GM19193 (cell line): Measurements from ENCODE around the gene RCVRN.

Source experiments
- POLR2A ChIP-seq: IDR thresholded peaks from 4 replicates; pipeline ENCODE4 v1.6.1; 2011; ENCODE audit not compliant: insufficient read depth, insufficient read length; ENCODE audit errors: extremely low read depth

Gene RCVRN

DNA sequence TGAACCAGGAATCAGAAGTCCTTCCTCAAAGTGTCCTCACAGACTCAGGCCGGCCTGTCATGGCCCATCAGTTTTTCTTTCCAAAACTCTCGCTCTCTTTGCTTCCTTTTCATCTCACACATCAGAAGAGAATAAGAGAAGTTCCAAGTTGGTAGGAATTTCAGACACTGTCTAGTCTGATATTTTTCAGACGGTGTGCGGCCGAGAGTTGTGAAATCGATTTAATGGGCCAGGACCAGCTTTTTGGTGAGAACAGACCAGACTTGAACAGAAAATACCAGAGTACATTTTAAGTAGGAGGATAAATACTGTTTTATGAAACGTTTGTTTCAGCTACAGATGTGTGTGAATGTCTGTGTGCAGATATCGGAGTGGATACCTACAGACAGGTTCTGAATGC is 24.8 kb upstream of the RCVRN start:
- TF ChIP-seq POLR2A, result no peak

DNA sequence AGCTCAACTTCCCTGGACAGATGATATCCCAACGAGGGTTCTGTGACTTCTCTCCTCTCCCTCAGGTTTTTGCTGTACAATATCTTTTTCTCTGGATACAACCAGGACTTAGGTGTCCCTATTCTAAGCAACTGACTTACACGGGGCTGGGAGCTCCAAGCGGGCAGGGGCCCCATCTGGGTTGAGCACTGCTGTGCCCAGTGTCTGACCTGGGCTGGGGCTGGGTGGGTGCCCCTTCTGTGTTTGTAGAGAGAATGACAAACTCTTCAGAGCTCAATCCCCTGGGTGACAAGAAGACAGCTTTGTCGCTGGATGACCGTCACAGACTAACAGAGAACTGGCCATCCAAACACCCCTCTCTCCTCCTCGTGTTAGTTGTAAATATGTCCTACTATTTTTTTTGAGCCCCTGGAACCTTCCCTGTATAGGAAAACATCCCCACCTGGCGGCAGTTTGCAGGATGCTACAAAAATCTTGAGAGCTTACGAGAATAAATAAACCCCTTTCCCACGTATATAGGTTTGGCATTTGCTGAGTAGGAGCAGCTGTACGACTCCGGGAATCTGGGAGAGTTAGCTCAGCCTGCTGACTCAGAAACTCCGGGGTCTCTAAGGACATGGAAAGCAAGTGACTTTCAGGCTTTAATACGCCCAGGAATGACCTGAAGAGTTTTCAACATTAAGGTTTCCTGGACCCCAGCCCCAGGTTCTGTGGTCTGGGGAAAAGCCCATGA is 23.7 kb upstream of the RCVRN start:
- no peak for TF ChIP-seq POLR2A

DNA sequence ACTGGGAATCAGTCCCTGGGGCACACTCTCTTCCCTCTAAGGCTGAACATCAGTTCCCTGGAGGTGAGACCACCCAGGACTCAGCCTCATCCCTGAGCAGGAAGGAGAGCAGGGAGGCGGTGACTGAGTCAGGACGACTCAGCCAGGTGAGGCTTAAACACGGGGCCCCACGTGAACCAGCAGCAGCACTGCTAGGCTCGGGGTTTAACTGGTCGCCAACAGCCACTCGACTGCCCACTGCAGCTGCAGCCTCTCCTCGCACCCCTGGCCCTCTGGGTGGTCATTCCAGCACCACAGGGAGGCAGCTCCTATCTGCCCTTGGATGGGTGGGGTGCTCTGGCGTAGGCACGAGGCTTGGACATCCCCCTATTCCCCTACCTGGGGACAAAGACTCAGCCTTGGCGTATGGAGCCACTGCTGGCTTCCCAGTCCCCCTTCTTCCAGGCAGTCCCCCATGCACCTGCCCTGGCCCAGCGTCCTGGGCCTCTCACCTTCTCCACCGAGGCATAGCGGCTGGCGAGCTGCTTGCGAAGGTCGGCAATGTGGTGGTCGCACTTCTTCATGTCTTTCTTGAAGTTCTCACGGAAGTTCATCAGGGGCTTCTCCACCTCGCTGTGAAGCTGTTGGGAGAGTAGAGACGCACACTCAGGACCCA is 21.2 kb upstream of the RCVRN start:
- TF ChIP-seq POLR2A, result no peak

DNA sequence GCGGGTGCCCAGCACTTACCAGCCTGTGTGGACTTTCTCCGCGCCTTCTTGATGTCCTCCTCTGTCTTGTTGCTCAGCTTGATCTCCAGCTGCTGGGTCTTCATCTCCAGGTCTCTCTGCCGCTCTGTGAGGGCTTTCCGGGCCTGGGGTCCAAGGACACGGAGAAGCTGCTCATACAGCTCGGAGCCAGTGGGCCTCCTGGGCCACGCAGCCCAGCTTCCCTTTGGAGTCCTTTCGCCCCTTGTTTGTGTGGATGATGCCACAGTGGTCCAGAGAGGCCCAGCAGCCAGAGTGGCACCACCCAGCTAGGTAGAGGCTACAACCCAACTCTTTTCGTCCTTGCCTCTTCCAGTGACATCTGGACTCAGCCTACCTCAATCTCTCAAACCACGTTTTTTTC is 20.4 kb upstream of the RCVRN start:
- no peak for TF ChIP-seq POLR2A

DNA sequence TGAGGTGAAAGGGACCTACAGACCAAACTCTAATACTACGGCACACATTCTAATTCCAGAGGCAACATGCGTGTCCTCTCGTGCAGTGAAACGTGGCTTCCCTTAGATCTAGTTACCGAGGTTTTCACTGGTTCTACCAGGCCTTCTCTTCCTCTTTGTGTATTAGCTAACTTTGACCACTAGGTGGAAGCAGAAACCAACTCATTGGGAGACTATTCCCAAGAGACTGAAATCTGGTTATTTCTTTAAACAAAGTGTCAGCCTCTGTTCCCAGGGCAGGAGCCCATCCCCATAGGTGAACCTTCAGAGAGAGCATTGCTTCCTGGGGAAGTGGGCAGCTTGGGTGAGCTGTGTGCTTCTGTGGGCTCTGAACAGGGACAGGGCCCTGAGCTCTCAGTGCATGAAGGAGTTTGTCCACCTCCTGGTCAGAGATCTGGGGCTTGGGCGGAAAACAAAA is 19.7 kb upstream of the RCVRN start:
- no peak for TF ChIP-seq POLR2A

DNA sequence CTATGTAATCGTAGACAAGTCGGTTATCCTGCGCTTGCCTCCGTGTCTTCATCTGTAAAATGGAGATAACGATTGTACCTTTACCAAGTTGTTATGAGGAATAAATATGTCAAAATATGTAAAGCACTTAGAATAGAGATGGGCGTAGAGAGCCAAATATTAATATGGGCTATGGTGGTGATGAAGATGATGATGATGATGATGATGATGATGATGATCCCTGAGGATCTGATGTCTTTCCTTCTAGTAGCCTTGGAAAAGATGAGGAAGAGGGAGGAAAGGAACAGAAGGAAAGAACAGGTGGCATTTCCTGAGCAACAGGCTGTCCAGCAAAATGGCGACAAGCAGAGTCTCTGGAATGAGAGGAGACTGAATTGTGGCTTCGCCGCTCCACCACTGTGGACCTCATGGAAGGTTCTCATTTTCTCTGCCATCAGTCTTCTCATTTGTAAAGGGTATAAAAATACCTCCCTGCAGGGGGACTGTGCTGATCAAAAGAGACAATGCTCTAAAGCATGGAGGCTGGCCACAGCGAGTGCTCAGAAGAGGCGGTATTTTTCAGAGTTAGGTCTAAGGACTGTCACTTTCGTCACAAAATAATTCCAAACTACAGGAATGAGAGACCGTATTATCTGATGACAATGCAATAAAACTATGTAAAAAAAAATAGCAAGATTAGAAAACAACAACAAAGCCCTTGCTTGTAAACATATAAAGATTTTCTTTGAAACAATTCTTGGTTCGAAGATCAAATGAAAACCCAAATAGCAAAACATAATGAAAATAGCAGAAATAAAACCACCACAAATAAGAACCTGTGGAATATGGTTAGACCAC is 17.2 kb upstream of the RCVRN start:
- no peak for TF ChIP-seq POLR2A

DNA sequence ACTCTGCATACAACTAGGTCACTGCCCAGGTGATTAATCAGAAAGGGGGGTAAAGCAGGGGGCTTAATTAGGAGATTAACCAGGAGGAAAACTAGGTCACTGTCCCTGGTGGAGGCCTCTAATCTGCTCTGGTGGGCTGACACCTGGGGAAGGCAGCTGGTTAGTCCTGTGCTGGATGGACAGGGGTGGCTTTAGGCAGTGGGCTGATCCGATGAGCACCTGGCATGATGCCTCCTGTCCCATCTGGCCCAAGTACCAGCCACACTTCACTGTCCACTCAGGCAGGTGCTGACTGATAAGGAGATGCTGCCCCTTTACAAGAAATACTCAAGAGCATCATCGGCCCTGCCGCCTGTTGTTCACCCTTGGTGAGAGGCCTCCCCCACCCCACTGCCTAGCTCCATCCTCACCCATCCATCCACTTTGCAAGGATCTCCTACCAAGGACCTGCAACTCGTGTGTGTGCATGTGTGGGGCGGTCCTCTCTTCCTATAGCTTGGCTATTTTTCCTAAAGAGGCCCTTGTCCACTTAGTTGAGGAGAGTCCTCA is 13.8 kb upstream of the RCVRN start:
- no peak for TF ChIP-seq POLR2A

DNA sequence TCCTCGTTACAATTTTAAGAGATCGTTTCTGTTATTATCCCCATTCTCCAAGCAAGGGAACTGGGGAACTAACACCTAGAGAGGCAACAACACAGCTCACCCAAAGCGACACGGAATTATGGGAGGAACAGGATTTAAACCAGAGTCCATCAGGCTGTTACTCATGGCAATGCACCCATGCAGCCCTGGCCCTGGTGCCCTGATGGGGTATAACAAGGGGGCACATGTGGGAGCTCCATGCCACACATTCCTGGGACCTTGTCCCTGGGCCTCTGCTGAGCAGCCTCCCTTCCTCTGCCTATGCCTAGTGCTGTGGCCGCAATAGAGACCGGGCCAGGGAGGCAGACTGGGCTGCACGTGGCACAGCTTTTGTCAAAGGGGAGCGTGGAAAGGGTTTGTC is 13.3 kb upstream of the RCVRN start:
- no peak for TF ChIP-seq POLR2A

DNA sequence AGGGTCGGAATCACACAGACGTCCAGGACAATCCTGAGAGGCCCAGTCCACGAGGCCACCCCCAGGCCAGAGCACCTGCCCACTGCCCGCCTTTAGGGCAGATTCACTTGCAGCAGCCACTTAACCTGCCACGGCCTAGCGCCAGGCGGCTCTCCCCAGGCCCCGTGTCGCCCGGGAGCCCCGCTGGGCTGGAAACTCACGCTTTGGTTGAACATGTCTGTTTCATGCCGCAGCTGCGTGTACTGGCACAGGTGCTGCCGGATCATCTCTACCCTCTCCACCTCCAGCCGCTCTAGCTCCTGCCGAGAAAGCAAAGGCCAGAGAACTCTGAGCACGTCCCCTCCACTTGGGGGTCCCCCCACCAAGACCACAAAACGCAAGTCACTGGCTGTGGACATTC is 12.7 kb upstream of the RCVRN start:
- no peak for TF ChIP-seq POLR2A

DNA sequence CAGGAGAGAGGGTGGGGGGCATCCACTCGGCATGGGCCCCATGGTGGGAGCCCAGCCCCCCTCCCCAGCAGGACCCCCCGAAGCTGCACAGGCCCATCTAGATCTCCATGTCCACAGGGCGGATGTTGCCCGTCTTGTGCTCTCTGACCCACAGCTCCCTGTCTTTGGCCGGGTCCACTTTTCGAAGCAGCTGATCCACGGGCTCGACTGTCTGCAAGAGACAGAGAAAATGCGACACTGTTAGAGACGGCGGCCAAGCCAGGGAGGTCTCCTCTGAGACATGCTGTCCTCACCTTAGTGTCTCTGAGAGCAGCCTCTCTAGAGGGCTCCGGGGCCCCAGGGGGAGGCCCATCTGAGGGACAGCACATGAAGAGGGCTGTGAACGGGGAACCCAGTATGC is 12.1 kb upstream of the RCVRN start:
- TF ChIP-seq POLR2A, result no peak

DNA sequence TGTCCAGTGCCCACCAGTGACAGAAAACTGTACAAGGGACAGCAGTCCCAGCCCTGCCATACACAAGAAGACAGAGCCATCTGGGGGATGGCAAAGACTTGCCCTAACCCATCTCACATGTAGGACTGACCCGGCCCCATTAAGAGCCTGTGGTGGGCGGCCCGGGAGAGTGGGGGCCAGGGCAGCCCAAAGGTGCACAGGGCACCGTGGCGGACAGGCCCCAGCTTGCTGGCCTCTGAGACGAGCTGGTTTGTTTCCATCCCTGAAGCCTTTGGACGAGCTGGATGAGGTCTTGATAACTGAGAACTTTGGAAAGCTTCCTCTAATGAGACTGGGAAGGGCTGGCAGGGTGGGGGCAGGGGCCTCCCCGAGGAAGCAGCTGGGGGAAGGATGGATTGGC is 11.0 kb upstream of the RCVRN start:
- no peak for TF ChIP-seq POLR2A

DNA sequence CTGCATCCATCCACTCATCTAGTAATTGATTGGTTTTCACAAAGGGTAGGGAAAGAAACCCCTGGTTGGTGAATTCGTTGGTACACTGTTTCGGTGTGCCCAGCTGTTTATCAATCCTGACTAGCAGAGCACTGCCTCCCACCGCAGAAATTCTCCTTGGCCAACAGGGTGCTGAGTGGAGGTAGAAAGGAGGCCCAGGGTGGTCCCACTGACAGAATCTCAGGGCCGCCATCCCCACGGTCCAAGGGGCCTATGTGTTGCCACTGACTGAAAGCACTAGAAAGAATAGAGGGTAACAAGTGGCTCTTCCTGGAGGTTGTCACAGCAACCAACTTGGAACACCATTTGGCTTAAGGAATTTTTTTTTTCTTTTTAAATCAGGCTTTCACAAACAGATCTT is 8.4 kb upstream of the RCVRN start:
- no peak for TF ChIP-seq POLR2A

DNA sequence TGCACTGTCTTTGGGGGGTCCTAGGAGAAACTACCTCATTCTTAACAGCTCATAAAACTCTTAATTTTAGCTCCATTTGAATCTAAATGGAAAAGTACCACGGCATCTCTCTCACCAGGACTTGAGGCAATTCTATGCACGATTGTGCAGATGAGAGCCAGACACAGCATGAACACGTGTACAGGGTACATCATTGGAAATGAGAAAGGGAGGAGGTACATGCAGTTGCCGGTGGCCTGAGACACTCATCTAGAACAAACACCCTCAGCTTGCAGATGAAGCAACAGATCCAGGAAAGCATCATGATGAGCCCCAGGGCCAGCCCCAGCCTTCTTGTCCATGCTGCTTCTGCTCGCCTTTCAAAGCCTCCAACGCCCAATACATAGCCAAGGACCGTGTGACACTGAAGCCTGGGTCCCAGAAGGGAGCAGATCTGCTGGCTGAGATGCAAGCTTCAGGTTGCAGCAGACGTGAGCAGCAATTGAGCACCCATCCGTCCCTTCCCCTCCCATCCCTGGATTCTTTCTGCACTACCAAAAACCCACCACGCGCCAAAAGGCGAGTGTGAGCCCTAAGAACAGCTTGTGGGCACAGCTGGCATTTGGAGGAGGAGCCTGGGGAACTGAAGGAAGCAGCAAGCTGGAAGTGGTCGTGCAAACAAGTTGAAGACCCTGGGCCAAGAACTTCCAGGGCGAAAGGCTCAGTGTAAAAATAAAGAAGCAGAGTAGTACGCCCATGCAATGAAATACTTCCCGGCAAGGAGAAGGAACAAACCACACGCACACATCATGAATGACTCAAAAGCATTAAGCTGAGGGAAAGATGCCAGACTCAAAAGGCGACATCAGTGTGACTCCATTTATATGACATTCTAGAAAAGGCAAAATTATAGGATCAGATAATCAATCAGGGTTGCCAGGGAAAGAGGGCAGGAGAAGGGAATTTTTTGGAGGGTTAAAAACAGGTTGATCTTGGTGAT is 7.3 kb upstream of the RCVRN start:
- no peak for TF ChIP-seq POLR2A

DNA sequence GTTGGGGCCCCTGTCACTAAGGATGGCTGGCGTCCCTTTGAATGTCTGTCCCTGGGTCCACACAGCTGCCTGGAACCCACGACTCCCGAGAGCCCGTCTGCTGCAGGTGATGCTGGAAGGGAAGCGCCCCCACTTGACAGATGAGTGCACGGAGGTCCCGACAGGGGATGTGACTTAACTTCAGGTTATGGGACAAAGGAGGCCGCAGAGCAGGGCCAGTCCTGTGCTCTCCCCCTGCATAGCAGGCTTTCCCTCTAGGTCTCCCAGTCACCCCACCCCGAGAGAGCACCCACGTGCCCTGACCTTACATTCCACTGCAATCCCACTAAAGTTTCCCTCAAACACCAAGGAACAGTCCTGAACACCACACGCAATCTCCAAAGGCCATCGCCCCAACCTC is 6.0 kb upstream of the RCVRN start:
- TF ChIP-seq POLR2A, result no peak
